Measurements from ENCODE around the gene CST6.
A peak's percentile ranks its signal among the peaks of the same experiment; 100 is the strongest.

CST6 gene

GRCh38 chr11:66045177-66045639, 33.4 kb downstream of the CST6 start:
- peak; percentile 43 for DNase-seq (ENCODE audit: low read depth)
- in situ Hi-C loops (cut with HindIII; ENCODE audit: low sequenced_read_pairs): no loop called here
- TF ChIP-seq CTCF (IDR thresholded peaks at IDR 0.05; ENCODE audit: low read depth, low read length, missing control alignments): peak; percentile 94
- no peak overlapping the region for H3K4me3 ChIP-seq (ENCODE audit: low read depth, low read length)

GRCh38 chr11:66046901-66047300, 35.1 kb downstream of the CST6 start:
- in situ Hi-C loops (cut with HindIII; ENCODE audit: low sequenced_read_pairs): no loop called here
- H3K4me3 ChIP-seq (ENCODE audit: low read depth, low read length): no peak overlapping the region
- DNase-seq (ENCODE audit: low read depth): no peak
- TF ChIP-seq CTCF (IDR thresholded peaks at IDR 0.05; ENCODE audit: low read depth, low read length, missing control alignments): no peak

GRCh38 chr11:66047541-66048365, 35.9 kb downstream of the CST6 start:
- DNase-seq (ENCODE audit: low read depth): no peak
- no peak for TF ChIP-seq CTCF (IDR thresholded peaks at IDR 0.05; ENCODE audit: low read depth, low read length, missing control alignments)
- no peak overlapping the region for H3K4me3 ChIP-seq (ENCODE audit: low read depth, low read length)
- in situ Hi-C loops (cut with HindIII; ENCODE audit: low sequenced_read_pairs): no loop called here

- peak within 1 kb of the TSS; percentile 24 for H3K4me3 ChIP-seq (ENCODE audit: low read depth, low read length)
- in situ Hi-C loops (cut with HindIII; ENCODE audit: low sequenced_read_pairs): no loop called here
- no peak for DNase-seq (ENCODE audit: low read depth)
- no peak for TF ChIP-seq CTCF (IDR thresholded peaks at IDR 0.05; ENCODE audit: low read depth, low read length, missing control alignments)
Observed at GRCh38 chr11:66048547-66049323, 36.9 kb downstream of the CST6 start, which contains the start of gene GAL3ST3. Gene GAL3ST3 (minus strand): TSS chr11:66049161. CDS start chr11:66045415, 3,746 bp downstream.

GRCh38 chr11:66050581-66051231, 38.9 kb downstream of the CST6 start:
- no peak for TF ChIP-seq CTCF (IDR thresholded peaks at IDR 0.05; ENCODE audit: low read depth, low read length, missing control alignments)
- in situ Hi-C loops (cut with HindIII; ENCODE audit: low sequenced_read_pairs): no loop called here
- H3K4me3 ChIP-seq (ENCODE audit: low read depth, low read length): no peak overlapping the region

GRCh38 chr11:66051371-66051765, 39.6 kb downstream of the CST6 start:
- DNase-seq (ENCODE audit: low read depth): no peak
- peak overlapping the region; percentile 94 for H3K4me3 ChIP-seq (ENCODE audit: low read depth, low read length)
- in situ Hi-C loops (cut with HindIII; ENCODE audit: low sequenced_read_pairs): no loop called here
- no peak for TF ChIP-seq CTCF (IDR thresholded peaks at IDR 0.05; ENCODE audit: low read depth, low read length, missing control alignments)

More at GRCh38 chr11:66050581-66051231, 38.9 kb downstream of the CST6 start:
- DNase-seq (ENCODE audit: low read depth): no peak
